ENCODE data around the gene CLDN11.

CLDN11 gene

DNA sequence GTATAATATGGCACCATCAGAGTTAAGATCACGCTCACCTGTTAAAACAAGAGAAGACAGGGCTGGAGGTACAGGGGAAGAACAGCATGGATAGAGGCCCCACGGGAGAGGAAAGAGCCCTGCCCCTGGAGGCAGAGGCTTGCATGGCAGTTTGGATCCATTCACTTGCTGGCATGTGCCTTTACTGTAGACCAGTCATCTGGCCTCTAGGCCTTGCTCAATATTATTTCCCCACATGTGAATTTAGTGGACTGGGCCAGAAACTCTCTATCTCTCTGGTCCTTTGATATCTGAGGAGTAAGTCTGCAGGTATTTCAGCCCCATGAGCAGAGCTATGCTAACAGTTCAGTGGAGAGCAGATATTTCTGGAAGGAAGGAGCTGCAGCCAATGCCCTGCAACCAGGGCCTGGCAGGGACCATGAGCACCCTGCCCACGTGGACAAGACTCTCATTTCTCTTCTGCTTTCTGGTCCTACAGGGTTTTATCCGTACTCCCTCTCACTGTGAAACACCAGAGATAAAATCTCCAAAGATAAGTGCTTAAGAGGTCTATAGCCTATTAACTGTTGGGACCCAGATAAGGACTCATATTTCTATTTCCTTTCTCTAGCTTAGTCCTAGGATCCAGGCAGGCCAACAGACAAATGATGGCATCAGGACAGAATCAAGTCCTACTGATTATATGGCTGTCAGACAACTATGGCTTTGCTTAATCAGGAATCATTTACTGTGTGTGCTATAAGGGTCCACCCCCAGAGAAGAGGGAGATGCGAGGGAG, 65.0 kb downstream of the CLDN11 start:
- no peak overlapping the region for H3K27ac ChIP-seq
- H3K36me3 ChIP-seq: no peaks in the 10 kb centered on the region
- no peak for DNase-seq
- TF ChIP-seq, protein P1, sequence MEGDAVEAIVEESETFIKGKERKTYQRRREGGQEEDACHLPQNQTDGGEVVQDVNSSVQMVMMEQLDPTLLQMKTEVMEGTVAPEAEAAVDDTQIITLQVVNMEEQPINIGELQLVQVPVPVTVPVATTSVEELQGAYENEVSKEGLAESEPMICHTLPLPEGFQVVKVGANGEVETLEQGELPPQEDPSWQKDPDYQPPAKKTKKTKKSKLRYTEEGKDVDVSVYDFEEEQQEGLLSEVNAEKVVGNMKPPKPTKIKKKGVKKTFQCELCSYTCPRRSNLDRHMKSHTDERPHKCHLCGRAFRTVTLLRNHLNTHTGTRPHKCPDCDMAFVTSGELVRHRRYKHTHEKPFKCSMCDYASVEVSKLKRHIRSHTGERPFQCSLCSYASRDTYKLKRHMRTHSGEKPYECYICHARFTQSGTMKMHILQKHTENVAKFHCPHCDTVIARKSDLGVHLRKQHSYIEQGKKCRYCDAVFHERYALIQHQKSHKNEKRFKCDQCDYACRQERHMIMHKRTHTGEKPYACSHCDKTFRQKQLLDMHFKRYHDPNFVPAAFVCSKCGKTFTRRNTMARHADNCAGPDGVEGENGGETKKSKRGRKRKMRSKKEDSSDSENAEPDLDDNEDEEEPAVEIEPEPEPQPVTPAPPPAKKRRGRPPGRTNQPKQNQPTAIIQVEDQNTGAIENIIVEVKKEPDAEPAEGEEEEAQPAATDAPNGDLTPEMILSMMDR (IDR thresholded peaks at IDR 0.05; ENCODE audit: low read depth, low read length): peak; percentile 63
- H3K4me3 ChIP-seq (ENCODE audit: low read depth, low read length): no peak overlapping the region
- no peaks in the 10 kb centered on the region for H3K9me3 ChIP-seq (ENCODE audit: severe bottlenecking)
- no peaks in the 10 kb centered on the region for H3K27me3 ChIP-seq (ENCODE audit: insufficient read depth, low read depth, severe bottlenecking)
